OCI-LY3 (cell line): Measurements from ENCODE around the gene CCDC117.

Experiments
- CTCF ChIP-seq: fragments of 200-600, 300-600 bp; sonication (generic); IDR thresholded peaks from 2 replicates; pipeline ENCODE4 v1.5.1; 2014; ENCODE audit warnings: antibody characterized with exemption, low read length, low read depth
- EZH2phosphoT487 ChIP-seq: fragments of 200-600 bp; shearing (Covaris generic); IDR thresholded peaks from 2 replicates; pipeline ENCODE4 v1.6.1; 2018; ENCODE audit warnings: antibody characterized with exemption, mixed run types, low read depth

GRCh38 chr22:28799606-28800307 is 27.3 kb downstream of the CCDC117 start:
- TF ChIP-seq CTCF: no peak
- TF ChIP-seq EZH2phosphoT487: no peak
